Sciatic nerve (tissue), 2 donors: Measurements from ENCODE around the gene EVC2. TPM values are rescaled to one million over a fixed set of nuclear protein-coding genes. Genes with fewer than 3 reads are reported as not detected.

Experiments
- ATAC-seq: fragments of 200-7000 bp; cut with Tn5 transposase; one replicate; pipeline ENCODE4 v1.9.1; 2020; ENCODE audit warnings: mild to moderate bottlenecking, moderate library complexity
- DNase-seq: peaks from one replicate; pipeline ENCODE4 v3.0.0-alpha.2; 2020; ENCODE audit warnings: low spot score
- intact Hi-C: fragments of 100-400 bp; cut with DNase I; formaldehyde crosslinking; loops from one replicate; pipeline ENCODE4 v1.14.2; 2022
- total RNA-seq: library from RNA; stranded (reverse); fragmentation: NEBNext Ultra II Directional; extraction: Animal tissue kit (Norgen Biotek cat#: 25700); gene quantifications from one replicate; pipeline ENCODE4 v1.2.1, GENCODE V29; 2021
- donor health status: DM: no; HTN: no; CAD: no.
- donor health status: DM: no; HTN: no; CAD: no.

Gene EVC2
- total RNA-seq, 1 donor from 2014 or later: 12.5 TPM

GRCh38 chr4:5552451-5552850, 155.9 kb downstream of the EVC2 start:
- ATAC-seq (no peak), DNase-seq (no peak)
- intact Hi-C loops: no loop called here

- ATAC-seq (no peak), DNase-seq (no peak)
- intact Hi-C loops: no loop called here
Measured at GRCh38 chr4:5547651-5548249, 160.6 kb downstream of the EVC2 start.

DNA sequence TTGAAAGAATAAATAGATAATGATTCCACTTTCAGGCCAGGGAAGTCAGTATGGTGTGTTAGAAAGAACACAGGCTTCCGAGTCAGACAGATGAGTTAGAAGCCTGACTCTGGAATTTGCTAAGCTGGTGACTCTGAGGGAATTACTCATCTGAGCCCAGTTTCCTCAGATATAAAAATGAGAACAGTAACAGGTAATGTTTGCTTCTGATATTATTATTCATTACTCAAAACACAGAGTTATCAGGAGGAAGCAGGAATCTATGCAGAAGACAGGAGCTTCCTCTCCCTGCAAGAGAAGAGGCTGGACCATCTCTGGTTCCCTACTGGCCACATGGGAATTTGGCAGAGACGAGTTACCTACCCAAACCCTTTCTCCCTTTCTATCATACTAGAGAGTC, 163.1 kb downstream of the EVC2 start:
- intact Hi-C loops: no loop called here
- DNase-seq (no peak), ATAC-seq (no peak)

DNA sequence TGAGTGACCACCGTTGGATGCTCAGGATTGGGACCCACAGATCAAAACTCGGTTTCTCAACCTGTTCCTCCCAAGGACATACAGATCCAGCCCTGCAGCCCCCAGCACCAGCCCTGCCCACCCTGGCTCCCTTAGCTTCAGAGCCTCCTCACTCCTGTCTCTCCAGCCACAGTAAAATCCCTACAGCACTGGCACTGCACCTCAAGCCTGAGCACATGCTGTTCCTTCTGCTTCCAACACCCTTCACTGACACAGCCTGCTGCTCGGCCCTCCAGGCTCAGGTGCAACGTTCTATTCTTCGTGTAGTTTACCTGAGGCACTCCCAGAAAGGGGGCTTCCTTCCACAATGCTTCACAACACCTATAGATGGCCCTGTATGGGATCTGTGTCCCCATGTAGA, 163.6 kb downstream of the EVC2 start:
- DNase-seq: no peak
- intact Hi-C loops: no loop called here
- no peak for ATAC-seq

DNA sequence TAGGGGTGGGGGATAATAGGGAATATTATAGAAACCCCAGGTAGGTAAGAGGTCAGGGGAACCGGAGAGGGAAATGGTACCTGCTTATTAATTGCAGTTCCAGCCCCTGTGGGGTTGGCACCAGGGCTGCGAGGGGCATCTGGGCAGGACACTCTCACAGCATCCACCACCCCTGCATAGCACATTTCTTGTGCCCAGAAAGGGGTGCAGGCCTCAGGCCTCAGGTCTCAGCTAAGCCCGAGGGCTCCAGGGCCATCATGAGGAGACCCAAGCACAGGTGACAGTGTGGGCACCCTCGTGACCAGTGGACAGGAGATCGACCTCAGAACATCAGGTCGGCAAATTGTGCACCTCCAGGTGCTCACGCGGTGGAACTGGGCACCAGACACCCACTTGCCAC, 164.7 kb downstream of the EVC2 start:
- ATAC-seq: no peak

GRCh38 chr4:5541169-5541568, 167.2 kb downstream of the EVC2 start:
- intact Hi-C loops: no loop called here
- no peak for DNase-seq
- no peak for ATAC-seq

More for the DNA sequence above, 164.7 kb downstream of the EVC2 start:
- DNase-seq: no peak
- intact Hi-C loops: no loop called here

- DNase-seq (no peak), ATAC-seq (no peak)
- intact Hi-C loops: no loop called here
Measured at GRCh38 chr4:5539584-5539983, 168.8 kb downstream of the EVC2 start.

- ATAC-seq (no peak), DNase-seq (no peak)
- intact Hi-C loops: no loop called here
Measured at GRCh38 chr4:5532100-5532499, 176.3 kb downstream of the EVC2 start.

DNA sequence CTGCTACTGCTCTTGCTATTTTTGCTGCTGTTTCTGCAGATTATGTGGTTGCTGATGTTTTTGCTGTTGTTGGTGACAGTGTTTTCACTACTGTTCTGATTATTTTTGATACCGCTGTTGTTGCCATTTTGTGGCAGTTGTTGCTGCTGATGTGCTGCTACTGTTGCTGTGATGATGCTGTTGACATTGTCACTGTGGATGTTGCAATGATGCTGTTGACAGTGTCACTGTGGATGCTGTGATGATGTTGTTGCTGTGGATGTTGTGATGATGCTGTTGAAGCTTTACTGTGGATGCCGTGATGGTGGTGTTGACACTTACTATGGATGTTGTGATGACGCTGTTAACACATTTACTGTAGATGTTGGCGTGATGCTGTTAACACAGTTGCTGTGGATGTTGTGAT, 180.3 kb downstream of the EVC2 start:
- ATAC-seq: no peak
- no peak for DNase-seq
- intact Hi-C loops: no loop called here

DNA sequence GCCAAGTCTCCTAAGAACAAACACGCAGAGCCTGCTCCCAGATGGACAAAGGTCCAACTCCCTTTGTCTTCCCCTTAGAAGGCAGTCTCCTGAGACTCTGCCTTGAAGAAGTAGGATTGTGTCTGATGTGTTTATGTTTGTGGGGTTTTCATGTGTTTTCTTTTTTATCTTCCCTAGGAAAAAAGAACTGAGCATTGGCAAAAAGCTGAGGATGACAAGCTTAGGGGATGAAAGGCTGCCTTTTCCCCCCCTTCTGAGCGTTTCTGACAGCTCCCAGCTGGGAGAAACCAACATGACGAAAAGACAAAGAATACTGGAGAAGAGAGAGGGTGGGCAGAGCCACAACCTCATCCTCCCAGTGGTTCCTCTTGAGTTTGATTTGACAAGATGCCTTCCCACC, 181.1 kb downstream of the EVC2 start:
- DNase-seq: no peak
- no peak for ATAC-seq
- intact Hi-C loops: no loop called here

GRCh38 chr4:5526080-5526846, 182.1 kb downstream of the EVC2 start:
- DNase-seq: no peak
- no peak for ATAC-seq
- intact Hi-C loops: no loop called here

GRCh38 chr4:5524446-5525299, 183.7 kb downstream of the EVC2 start:
- ATAC-seq (peak; percentile 36), DNase-seq (no peak)
- intact Hi-C loops: no loop called here

- intact Hi-C loops: no loop called here
Measured at GRCh38 chr4:5517372-5517771, 191.0 kb downstream of the EVC2 start.

DNA sequence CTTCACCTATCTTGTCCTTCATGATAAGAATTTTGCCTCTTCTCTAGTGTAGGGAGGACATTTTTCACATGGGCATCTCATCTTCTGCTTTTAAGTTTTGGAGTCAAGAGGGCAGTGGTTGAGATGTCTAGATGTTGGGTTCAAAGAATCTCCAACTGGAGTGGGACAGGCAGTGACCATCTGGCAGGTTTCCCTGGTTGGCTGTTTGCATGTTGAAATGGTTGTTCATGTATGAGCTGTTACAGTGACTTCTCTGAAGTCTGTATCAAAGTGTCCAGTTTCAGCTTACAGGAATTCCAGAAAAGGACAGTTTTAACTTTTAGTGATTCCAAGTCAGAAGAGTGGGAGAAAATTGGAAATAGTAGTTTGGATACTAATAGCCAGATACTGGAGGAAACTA, 192.7 kb downstream of the EVC2 start:
- no peak for ATAC-seq
- intact Hi-C loops: no loop called here

More at GRCh38 chr4:5517372-5517771, 191.0 kb downstream of the EVC2 start:
- ATAC-seq (no peak), DNase-seq (no peak)

More for the DNA sequence above, 192.7 kb downstream of the EVC2 start:
- DNase-seq: no peak

Other genes starting within 250 kb of the EVC2 start
- 71.3 TPM for gene EVC, start 2.6 kb upstream of the EVC2 start, total RNA-seq
- gene CRMP1, start 184.5 kb upstream of the EVC2 start, total RNA-seq: 0.49 TPM